RCC 7860 (cell line): ENCODE data around the gene OAT.
A peak's percentile ranks its signal among the peaks of the same experiment; 100 is the strongest.

Source experiments
- DNase-seq: peaks from one replicate; pipeline ENCODE4 v3.0.0-alpha.2; 2015; ENCODE audit warnings: low spot score
- FAIRE-seq: peaks from 2 replicates; lab custom pipeline; 2012; peaks lifted over from hg19 to GRCh38; lab: Jason Lieb, UNC

OAT gene

GRCh38 chr10:124418726-124419501, at the start of gene OAT:
Gene OAT, minus strand, starts transcription at chr10:124418923. Its CDS starts 6,752 bp downstream, at chr10:124412171.
- DNase-seq (peak; percentile 90), FAIRE-seq (peak; percentile 82)

GRCh38 chr10:124467165-124467564, 48.4 kb upstream of the OAT start:
- DNase-seq (no peak), FAIRE-seq (no peak)

DNA sequence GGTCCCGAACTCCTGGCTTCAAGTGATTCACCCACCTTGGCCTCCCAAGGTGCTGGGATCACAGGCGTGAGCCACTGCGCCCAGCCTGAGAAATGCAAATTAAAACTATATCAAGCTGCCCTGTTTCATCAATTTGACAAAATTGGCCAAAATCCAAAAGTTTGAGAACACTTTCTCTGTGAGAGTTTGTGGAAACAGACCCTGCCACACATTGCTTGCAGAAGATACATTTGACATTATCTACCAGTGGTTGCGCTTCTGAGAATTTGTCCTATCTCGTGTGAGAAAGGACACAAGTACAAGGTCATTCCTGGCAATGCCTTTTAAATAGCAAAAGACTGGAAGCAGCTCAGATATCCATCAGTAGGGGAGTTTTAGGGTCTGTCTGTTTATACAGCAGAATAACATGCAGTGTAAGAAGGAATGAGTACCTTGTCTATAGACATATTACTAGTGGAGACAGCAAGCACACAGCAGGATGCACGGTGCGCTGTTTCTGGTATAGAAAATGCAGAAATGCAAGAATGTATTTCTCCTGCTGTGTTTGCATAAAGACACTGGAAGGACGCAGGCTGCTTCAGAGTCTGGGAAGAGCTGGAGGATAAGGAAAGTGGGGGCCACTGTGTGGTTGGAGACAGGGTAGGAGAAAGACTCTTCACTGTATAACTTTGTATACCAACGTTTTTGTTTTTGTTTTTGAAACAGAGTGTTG, 47.2 kb upstream of the OAT start:
- no peak for FAIRE-seq
- DNase-seq: no peak

- no peak for FAIRE-seq
- DNase-seq: no peak
These were observed 46.5 kb upstream of the OAT start for GRCh38 chr10:124465003-124465776.

DNA sequence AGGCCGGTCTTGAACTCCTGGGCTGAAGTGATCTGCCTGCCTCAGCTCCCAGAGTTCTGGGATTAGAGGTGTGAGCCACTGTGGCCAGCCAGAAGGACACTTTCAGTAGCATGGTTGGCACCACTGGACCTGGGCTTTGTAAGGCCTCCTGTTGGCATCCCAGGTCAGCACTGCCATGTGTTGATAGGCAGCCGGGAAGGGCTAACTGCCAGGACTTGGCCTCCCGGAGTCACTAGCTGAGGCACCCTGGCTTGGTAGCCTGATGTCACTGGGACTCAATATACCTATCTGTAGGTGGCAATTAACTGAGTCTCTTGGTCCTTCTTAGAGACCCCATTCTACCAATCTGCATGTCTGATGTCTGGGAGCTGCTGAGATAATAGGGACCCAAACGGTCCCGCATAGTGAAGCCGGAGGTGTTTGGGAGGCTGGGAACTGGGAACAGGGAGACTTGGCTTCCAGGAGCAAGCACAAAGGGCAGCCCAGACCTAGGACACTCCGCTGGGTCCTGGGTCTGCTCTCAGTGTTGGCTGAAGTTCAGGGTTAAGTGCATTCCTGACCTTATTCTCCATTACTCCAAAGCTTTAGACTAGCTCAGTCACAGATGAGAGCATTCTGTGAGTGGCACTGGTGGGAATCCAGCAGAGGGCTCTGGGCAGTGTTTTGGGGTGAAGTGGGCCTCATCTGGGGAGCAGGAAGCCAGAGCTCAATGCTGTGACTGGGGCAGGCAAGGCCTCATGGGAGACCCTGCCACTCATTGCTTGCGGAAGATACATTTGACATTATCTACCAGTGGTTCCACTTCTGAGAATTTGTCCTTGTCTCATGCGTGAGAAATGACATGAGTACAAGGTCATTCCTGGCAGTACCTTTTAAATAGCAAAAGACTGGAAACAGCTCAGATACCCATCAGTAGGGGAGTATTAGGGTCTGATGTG, 45.6 kb upstream of the OAT start:
- no peak for DNase-seq
- FAIRE-seq: no peak

DNA sequence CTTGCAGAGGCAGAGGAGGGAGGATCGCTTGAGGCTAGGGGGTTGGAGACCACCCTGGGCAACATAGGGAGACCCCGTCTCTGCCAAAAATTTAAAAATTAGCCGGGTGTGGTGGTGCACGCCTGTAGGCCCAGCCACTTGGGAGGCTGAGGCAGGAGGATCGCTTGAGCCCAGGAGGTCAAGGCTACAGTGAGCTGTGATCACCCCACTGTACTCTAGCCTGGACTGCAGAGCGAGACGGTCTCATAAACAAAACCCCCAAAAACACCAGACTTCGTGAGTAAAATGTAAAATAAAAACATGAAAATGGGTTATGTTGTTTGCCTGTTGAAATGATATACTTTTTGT, 43.6 kb upstream of the OAT start:
- DNase-seq: no peak
- no peak for FAIRE-seq

- DNase-seq (peak; percentile 49), FAIRE-seq (no peak)
These were observed 43.1 kb upstream of the OAT start, which contains the start of gene LHPP for GRCh38 chr10:124461642-124462347. Gene LHPP, plus strand, starts transcription at chr10:124461823. Its CDS starts 40 bp downstream, at chr10:124461863.

- FAIRE-seq (no peak), DNase-seq (no peak)
These were observed 41.4 kb upstream of the OAT start for GRCh38 chr10:124460144-124460543.

DNA sequence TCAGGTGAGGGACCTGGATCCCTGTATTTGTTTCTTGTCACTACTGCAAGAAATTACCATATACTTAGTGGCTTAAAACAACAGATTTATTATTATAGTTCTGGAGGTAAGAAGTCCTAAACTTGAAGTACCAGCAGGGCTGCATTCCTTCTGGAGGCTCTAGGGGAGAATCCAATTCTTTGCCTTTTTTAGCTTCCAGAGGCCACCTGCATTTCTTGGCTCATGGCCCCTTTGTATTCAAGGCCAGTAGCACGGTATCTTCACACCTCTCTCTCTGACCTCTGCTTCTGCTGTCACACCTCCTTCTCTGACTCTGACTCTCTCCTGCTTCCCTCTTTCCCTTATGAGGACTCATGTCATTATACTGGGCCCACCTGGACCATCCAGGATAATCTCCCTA, 40.7 kb upstream of the OAT start:
- DNase-seq: no peak
- FAIRE-seq: no peak

DNA sequence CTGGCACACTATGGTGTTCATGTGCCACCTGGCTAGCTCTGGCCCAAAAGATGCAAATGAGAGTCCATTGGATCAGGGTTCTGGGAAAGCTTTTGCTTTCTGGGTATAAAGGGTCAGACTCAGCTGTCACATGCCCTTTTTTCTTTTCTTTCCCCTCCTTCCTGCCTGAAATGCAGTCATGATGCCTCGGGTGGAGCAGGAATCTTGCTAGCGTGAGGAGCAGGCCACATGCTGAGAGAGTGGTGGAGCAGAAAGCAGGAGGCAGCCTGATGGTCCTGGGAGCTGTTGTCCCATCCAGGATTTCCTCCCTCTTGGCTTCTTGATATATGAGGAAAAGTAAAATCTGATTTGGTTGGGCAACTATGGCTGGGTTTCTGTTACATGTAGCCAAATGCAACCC, 40.2 kb upstream of the OAT start:
- FAIRE-seq (no peak), DNase-seq (no peak)

- no peak for DNase-seq
- no peak for FAIRE-seq
These were observed 39.8 kb upstream of the OAT start for GRCh38 chr10:124458473-124458872.

- no peak for FAIRE-seq
- no peak for DNase-seq
These were observed 36.7 kb upstream of the OAT start for GRCh38 chr10:124455441-124455840.

- FAIRE-seq: no peak
These were observed 35.4 kb upstream of the OAT start for GRCh38 chr10:124453960-124454610.

GRCh38 chr10:124451276-124451675, 32.6 kb upstream of the OAT start:
- no peak for DNase-seq
- FAIRE-seq: no peak

More at GRCh38 chr10:124453960-124454610, 35.4 kb upstream of the OAT start:
- no peak for DNase-seq

DNA sequence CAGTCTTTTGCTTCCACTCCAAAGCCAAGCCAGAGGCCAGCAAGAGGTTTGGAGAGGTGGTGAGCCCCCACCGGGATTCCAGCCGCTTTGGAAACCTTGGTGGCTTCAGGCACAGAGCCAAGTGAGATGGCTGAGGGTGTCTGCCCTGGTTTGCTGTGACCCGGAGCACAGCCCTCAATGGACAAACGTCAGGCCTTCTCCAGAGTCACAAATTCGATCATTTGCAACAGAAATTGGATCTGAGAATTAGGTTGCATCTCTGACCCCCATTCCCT, 32.0 kb upstream of the OAT start:
- FAIRE-seq (no peak), DNase-seq (no peak)

- no peak for DNase-seq
- no peak for FAIRE-seq
These were observed 31.5 kb upstream of the OAT start, which contains the start of gene NKX1-2 for GRCh38 chr10:124450012-124450782. Gene NKX1-2, minus strand, starts transcription at chr10:124450035. Its CDS starts 92 bp downstream, at chr10:124449943.

DNA sequence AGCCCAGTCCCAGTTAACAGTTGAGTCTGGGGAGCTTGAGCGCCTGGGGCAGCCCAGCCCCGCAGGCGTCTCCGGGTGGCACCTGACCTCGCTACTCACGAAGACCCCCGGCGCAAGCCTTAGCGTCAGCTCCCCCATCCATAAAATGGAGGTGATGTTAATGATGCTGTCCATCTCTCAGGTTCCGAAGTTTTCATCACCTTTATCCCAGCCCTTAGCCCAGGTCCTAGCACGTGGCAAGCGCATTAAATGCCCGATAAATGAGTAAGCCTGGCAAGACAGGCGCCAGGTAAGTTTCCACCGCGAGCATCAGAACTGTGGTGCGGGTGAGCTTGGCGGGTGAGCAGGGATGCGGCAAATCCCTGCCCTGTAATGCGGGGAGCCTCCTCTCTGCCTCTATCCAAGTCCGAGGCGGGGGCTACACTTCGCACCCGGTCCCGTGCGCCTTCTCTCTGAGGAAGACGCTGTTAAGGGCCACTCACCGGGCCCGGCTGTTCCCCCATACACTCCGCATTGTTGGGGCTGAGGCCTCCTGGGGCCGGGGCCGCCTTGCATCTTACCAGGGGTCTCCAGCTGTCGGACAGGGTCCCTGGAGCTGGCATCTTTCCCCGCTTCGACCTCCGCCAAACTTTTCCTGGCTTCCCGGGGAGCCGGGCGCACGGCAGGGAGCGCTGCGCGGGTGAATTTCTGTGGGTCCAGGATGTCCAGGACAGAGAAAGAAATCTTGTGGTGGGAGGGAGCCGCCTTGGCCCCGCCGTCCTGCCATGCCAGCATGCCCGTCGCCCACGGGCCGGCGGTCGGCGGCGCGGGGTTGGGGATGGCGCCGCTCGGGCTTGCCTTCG, 30.7 kb upstream of the OAT start:
- DNase-seq: no peak
- no peak for FAIRE-seq

DNA sequence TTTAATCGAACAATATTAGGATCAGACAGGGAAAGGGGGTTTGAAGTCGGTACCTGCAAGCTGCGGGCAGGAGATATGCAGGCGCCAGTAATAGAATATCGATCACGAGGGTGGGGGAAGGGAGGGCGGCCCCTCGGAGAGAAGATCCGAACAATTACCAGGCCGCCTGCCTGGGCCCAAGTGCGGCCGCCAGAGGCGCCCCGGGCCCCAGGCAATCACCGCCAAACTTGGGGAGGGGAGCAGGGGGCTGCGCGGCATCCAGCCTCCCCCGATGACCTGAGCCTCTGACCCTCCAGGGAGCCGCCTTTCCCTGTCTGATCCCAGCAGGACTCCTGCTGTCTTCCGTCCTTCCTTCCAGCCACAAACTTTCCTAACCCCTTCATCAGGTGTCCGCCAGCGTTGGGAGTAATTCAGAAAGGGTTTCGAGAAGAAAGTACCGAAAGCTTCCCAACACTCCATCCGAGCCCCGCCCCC, 30.0 kb upstream of the OAT start:
- FAIRE-seq: no peak
- DNase-seq: no peak
